HG02884 (cell line): ENCODE data around the gene SHFL.

Experiments
- ATAC-seq: cut with Tn5 transposase; IDR thresholded peaks from one replicate; pipeline ENCODE4 v1.9.1; 2021; ENCODE audit warnings: mild to moderate bottlenecking, moderate library complexity; ENCODE audit not compliant: unreplicated experiment

Gene SHFL

GRCh38 chr19:10126213-10126639, 40.1 kb downstream of the SHFL start:
- ATAC-seq = no peak

GRCh38 chr19:10132905-10133304, 46.8 kb downstream of the SHFL start:
- ATAC-seq = no peak

- ATAC-seq = no peak
Observed at GRCh38 chr19:10133596-10133995, 47.5 kb downstream of the SHFL start.

- no peak for ATAC-seq
Observed at GRCh38 chr19:10134040-10134439, 47.9 kb downstream of the SHFL start.

GRCh38 chr19:10135551-10136334, 49.6 kb downstream of the SHFL start:
- ATAC-seq = no peak

- ATAC-seq = no peak
Observed at GRCh38 chr19:10136936-10137335, 50.8 kb downstream of the SHFL start.

GRCh38 chr19:10137751-10138682, 51.9 kb downstream of the SHFL start:
- no peak for ATAC-seq

GRCh38 chr19:10138879-10139795, 53.0 kb downstream of the SHFL start:
- no peak for ATAC-seq

- no peak for ATAC-seq
Observed at GRCh38 chr19:10139952-10140351, 53.8 kb downstream of the SHFL start.

- ATAC-seq = no peak
Observed at GRCh38 chr19:10141479-10141878, 55.4 kb downstream of the SHFL start.

- no peak for ATAC-seq
Observed at GRCh38 chr19:10141973-10142372, 55.9 kb downstream of the SHFL start.
